EL (cell line): ENCODE results near the gene UNC93B1.
"Not testable (repeated sequence)": the region's sequence is repeated elsewhere in the genome, so short reads cannot be mapped to it uniquely, and the experiment has no call there.

Experiments used
- DNase-seq: peaks from one replicate; pipeline ENCODE4 v3.0.0-alpha.2; 2016

UNC93B1 gene

DNA sequence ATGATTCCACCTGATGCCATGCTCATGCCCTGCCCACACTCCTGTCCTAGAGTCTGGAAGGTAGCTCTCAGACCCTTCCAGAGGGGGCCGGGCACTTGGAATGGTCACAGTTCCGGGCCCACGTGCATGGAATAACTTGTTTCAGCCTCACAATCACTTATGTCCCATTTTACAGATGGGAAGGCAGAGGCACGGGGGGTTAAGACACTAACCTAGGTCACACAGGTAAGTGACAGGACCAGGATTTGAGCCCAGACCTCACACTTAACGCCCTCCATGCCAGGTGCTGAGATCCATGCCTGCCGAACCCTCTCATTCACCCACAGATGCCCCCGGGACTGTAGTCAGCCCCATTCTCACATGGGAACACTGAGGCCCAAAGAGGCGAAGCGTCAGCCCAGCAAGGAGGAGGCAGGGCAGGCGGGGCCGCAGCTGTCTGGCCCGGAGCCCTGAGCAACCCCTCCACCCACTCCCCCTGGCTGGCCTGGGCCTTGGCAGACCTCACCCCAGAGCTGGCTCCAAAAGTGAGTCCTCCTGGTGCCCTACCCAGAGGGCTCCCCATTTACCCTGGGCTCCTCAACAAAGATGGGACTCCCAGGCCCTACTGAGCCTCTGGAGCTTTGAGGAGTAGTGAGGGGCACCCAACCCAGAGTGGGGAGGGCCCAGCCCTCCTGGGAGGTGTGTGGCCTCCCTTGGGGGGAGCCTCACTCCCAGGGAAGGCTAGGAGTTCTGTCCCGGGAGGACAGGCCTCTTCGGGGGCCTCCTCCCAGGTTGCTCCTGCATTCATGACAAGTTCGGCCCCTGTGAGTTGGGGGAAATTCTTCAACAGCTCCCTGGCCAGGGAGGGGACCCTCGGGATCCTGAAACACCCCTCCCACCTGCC lies 3.8 kb upstream of the UNC93B1 start:
- DNase-seq = no peak

DNA sequence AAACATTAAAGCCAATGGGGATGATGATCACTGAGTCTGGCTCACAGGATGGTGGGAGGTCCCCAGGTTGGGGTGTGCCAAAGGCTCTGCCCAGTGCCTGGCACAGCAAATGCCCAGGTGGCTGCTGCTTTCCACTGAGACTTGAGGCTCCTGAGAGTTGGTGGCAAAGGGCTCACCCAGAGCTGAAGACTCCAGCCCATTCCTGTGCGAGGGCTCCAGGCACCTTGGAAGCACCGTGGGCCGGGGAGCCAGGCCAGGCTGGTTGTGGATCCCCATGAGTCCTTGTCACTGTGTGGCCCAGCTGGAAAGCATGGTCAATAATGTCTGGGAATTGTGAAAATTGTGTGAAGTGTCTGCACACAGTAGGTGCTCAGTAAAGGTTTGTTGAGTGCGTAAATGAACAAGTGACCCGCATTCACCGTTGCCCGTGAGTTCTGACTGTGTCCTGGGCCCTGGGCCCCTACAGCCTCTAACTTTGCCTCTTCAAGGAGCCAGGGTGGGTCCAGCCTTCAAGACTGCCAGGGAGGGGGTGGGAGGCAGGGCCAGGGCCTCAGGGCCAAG lies 2.8 kb upstream of the UNC93B1 start:
- no peak for DNase-seq

DNA sequence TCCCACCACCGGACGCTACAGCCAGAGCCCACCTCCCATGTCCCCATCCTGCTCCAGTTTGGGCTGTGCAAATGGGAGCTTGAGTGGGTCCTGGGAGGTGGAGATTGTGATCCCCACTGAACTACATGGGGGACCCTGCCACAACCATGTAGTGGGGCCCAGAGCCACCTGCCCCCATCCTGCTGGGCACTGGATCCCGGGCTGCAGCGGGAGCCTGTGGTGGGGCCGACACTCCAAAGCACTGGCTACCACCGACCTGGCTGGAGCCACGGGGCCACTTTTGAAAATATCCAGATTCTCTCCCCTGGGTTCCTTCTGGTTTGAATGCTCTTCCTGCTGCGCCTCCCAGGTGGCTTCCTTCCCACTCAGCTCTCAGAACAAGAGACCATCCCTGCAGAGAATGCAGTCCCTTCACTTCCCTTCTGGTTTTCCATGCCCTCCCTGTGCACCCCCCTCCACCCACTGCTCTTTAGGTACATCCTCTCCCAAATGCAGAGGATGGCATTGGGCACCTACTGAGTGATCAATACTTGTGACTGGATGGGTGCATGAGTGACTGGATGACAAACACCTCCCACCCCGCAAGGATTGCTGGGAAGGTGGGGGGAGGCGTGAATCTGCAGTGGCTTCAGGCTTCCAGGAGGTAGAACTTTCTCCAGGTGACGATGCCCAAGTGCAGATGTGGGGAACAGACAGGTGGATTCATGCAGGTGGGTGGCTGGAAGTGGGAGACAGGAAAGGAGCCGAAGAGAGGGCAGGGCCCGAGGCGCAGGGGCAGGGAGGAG lies 846 bp upstream of the UNC93B1 start:
- no peak for DNase-seq

DNA sequence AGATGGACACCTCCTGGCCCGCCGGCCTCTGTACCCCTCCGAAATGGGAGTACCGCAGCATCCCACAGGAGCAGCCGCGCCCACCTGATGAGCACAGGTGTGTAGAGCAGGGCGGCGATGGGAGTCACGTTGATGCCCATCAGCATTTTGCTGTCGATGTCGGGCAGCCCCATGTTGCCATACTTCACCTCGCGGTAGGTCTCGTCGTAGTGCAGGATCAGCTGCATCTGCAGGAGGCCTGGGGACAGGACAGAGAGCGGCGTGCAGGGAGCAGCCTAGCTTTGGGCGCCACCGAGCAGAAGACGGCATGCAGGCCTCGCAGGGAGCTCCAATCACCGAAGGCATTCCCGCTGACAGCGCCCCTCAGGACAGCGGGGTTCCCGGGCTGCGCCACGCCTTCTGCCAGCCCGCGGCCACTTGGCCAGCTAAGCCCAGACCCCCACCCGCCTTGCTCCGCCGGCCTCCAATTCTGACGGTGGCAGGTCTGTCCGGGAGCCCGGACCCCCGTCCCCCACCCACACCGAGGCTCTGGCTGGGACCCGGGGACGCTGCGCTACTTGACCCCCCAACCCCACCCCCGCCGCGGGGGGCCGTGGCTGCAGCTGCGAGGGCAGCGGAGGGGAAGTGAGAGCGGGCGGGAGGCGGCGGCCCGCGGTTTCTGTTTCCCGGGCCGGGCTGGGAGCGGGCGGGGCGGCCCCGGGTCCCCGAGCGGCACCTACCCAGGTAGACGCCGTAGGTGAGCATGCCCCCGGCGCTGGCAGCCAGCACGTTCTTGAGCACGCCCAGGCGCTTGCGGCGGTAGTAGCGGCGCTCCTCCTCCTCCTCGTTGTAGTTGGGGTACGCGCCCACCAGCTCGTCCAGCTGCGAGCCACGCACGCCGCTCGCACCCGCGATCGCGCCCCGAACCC lies 705 bp downstream of the UNC93B1 start:
- no peak for DNase-seq

- DNase-seq = no peak
Observed at GRCh38 chr11:68002575-68002937, 1.3 kb downstream of the UNC93B1 start.

DNA sequence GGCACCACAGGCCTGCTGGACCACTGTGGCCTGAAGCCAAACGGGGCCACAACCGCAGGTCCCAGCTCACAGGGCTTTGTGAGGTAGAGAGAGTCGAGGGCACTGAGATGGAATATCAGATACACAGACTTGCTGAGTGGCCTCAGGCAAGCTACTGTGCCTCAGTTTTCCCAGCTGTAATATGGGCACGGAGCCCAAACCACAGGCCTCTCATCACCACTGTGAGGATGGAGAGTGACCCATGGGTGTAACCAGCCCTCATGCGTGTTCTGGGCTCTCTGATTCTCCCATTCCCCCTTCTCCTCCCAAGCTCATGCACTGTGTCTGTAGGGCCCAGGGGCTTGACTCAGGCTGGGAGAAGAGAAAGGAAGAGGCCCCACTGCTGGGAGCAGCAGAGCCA lies 4.2 kb downstream of the UNC93B1 start:
- DNase-seq = no peak

- DNase-seq = no peak
Observed at GRCh38 chr11:67999201-67999629, 4.7 kb downstream of the UNC93B1 start.

- DNase-seq = no peak
Observed at GRCh38 chr11:67998150-67999045, 5.5 kb downstream of the UNC93B1 start.

- DNase-seq = no peak
Observed at GRCh38 chr11:67997475-67997921, 6.4 kb downstream of the UNC93B1 start.

DNA sequence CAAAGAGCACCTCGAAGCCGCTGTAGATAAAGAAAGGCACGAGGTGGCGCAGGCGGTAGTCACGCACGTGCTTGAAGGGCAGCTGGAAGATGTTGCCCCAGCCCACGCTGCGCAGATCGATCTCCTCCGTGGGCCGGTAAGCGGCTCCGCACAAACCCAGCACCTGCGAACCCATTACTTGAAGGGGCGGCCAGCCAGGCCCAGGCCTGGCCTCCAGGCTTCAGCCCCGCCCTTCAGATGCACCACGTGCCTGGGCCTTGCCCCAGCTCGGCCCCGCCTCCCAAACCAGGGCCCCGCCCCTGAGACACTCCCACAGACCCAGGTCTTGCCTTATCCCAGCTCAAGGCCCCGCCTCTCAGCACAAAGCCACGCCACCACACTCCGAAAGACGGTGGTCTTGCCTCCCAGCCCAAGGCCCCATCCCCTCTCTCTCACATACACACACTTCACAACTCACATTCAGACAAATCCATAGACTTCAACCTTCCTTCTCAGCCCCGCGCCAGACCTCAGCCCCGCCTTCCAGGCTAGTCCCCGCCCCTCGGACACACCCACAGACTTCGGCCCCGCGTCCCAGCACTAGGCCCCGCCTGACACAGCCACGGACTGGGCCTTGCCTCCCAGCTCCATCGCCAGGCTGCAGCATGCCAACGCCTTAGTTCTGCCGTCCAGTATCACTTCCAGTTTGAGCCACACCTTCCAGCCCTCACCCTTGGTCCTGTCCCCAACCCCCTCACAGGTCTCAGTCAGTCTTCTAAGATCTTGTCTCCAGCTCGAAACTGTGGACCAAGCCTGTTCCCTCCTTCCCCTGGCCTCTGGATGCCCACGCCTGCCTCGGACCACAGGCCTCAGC lies 7.0 kb downstream of the UNC93B1 start:
- DNase-seq = peak; percentile 37

DNA sequence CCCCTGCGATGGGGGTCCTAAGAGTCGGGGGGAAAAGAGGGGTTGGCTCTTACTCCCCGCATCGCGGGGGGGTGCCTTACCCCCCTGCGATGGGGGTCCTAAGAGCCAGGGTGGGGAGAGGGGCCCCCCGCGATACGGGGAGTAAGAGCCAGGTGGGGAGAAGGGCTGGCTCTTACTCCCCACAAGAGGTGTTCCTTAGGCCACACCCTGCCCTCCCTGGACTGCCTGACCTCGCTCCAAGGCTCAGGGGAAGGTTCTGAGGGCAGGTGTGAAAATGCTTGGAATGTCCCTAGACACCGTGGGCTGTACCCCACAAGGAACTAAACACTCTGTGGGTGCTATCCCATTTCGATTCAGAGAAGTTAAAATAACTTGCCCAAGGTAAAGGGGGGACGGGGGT lies 7.8 kb downstream of the UNC93B1 start:
- no peak for DNase-seq

DNA sequence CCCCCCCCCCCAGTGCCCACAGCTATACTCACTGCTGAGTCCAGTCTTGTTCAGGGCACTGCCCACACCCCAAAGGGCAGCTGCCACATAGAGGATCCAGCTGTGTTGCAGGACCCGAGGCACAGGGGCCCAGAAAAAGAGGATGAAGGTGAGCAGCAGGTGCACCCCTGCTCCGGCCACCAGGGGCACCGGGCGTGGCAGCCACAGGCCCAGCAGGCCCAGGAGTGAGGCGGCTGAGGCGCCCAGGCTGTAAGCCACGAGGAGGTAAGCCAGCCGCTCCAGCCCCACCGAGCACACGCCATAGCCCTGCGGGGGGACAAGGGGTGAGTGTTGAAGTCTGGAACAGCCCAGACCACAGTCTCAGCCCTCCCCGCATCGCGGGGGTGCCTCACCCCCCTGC lies 8.3 kb downstream of the UNC93B1 start:
- not testable (repeated sequence) for DNase-seq

DNA sequence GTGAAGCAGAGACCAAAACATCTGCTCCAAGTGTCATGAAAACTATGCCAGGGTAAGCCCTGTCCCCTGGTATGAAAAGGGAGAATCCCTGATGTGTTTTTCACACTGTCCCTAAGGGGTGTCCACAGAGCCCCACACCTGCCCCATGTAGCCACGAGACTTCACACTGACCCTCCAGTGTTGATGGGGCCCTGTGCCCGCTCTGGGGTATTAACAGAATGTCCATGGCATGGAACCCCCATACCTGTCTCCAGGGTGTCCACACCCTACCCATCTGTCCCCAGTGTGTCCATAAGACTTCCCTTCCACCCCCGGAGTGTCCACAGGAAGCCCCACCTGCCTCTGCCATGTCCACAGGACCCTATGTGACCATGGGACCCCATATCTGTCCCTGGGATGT lies 8.8 kb downstream of the UNC93B1 start:
- not testable (repeated sequence) for DNase-seq

- not testable (repeated sequence) for DNase-seq
Observed at GRCh38 chr11:67994387-67994786, 9.5 kb downstream of the UNC93B1 start.

GRCh38 chr11:67993821-67994220 lies 10.1 kb downstream of the UNC93B1 start:
- DNase-seq = not testable (repeated sequence)

DNA sequence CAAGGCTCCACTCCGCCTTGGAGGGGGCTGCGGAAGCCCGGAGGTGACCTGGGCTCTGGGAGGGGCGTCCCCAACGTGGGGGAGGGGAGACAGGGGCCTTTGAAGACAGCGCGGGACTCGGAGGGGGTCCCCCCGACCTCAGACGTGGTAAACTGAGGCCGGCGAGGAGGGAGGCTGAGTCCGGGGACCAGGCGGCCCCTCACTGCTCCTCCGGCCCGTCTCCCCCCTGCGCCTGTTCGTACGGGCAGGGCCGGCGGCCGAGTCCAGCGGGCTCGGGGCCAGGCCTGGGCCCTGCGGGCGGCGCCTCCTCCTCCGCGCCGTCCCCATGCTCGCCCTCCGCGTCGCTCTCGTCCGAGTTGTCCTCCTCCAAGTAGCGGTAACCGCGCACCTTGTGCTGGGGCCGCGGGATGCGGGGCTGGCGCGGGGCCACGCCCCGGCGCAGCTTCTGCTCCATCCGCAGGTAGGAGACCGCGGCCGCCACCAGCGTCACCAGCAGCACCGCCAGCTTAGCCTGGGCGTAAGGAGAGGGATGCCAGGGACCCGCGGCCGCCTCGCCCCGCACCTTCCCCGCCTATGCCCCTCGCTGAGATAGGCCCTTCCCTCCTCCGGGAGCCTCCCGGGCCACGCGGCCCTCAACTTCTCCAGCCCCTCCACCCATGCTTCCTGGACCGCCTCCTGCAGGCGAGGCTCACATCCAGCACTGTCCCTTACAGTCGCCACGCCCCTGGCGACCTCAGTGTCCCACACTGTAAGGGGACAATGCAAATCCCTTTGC lies 12.4 kb downstream of the UNC93B1 start:
- not testable (repeated sequence) for DNase-seq

- DNase-seq = not testable (repeated sequence)
Observed at GRCh38 chr11:67990546-67991346, 13.2 kb downstream of the UNC93B1 start.

DNA sequence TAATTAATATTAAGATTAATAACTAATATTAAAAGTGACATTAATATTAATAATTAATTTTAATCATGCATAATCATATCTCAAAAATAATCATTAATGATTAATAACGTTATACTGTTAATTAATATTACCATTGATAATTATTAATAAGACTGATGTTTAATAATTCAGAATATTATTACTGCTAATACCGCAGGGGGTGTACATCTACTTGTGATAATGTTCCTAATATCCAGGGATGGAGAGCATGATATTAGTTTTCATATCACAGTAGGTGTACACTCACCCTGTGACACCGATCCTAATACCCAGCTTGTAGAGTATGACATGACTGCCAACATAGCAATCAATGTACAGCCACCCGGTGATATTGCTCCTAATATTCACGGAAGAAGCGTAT lies 18.6 kb downstream of the UNC93B1 start:
- DNase-seq = not testable (repeated sequence)

GRCh38 chr11:67983951-67984350 lies 19.9 kb downstream of the UNC93B1 start:
- no peak for DNase-seq
